Measurements from ENCODE around the gene ASCC3.

GRCh38 chr6:100488244-100488643, 392.9 kb downstream of the ASCC3 start:
- TF ChIP-seq EP300 (IDR thresholded peaks at IDR 0.05): no peak
- TF ChIP-seq, protein P1, sequence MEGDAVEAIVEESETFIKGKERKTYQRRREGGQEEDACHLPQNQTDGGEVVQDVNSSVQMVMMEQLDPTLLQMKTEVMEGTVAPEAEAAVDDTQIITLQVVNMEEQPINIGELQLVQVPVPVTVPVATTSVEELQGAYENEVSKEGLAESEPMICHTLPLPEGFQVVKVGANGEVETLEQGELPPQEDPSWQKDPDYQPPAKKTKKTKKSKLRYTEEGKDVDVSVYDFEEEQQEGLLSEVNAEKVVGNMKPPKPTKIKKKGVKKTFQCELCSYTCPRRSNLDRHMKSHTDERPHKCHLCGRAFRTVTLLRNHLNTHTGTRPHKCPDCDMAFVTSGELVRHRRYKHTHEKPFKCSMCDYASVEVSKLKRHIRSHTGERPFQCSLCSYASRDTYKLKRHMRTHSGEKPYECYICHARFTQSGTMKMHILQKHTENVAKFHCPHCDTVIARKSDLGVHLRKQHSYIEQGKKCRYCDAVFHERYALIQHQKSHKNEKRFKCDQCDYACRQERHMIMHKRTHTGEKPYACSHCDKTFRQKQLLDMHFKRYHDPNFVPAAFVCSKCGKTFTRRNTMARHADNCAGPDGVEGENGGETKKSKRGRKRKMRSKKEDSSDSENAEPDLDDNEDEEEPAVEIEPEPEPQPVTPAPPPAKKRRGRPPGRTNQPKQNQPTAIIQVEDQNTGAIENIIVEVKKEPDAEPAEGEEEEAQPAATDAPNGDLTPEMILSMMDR (IDR thresholded peaks at IDR 0.05): no peak
